ENCODE data around the gene WDR7.
"Not testable (repeated sequence)": the region's sequence is repeated elsewhere in the genome, so short reads cannot be mapped to it uniquely, and the experiment has no call there.

The WDR7 gene

GRCh38 chr18:56647951-56648893 is 2.9 kb upstream of the WDR7 start:
- Histone ChIP-seq H3K4me3 (ENCODE audit: low read length) (no peak overlapping the region), H3K36me3 (replicated peaks; ENCODE audit: low read depth, low read length) (no peaks in the 10 kb centered on the region), H3K27me3 (ENCODE audit: low read depth, low read length) (no peaks in the 10 kb centered on the region), H3K27ac (ENCODE audit: low read length) (no peak overlapping the region), H4K20me1 (ENCODE audit: insufficient read depth, low read length) (no peaks in the 10 kb centered on the region), H3K79me2 (ENCODE audit: low read length) (peaks cover 20% of the 10 kb centered on the region), H3K4me2 (ENCODE audit: low read length) (no peak overlapping the region), H2AFZ (ENCODE audit: low read depth, low read length) (no peak overlapping the region; the same call in 1 of the 2 replicates), H3K4me1 (ENCODE audit: low read length) (peaks cover 28% of the 10 kb centered on the region), H3K9ac (ENCODE audit: low read length) (no peak overlapping the region), H3K9me3 (ENCODE audit: insufficient read depth, low read length) (no peaks in the 10 kb centered on the region)
- no peak for TF ChIP-seq EZH2phosphoT487 (IDR thresholded peaks at IDR 0.05; ENCODE audit: low read depth)
- no peak for TF ChIP-seq CTCF (IDR thresholded peaks at IDR 0.05; ENCODE audit: low read depth, low read length)

GRCh38 chr18:56649996-56650395 is 1.2 kb upstream of the WDR7 start:
- no peaks in the 10 kb centered on the region for H3K27me3 ChIP-seq (ENCODE audit: low read depth, low read length)
- peak overlapping the region; percentile 99; the same call in 1 of the 2 replicates for H2AFZ ChIP-seq (ENCODE audit: low read depth, low read length)
- H3K4me2 ChIP-seq (ENCODE audit: low read length), result peak overlapping the region; percentile 76
- no peak for TF ChIP-seq EZH2phosphoT487 (IDR thresholded peaks at IDR 0.05; ENCODE audit: low read depth)
- no peak for TF ChIP-seq CTCF (IDR thresholded peaks at IDR 0.05; ENCODE audit: low read depth, low read length)
- H3K79me2 ChIP-seq (ENCODE audit: low read length), result peaks cover 30% of the 10 kb centered on the region
- H3K4me3 ChIP-seq (ENCODE audit: low read length), result peak overlapping the region; percentile 79; the same call in 1 of the 2 replicates
- peaks cover 29% of the 10 kb centered on the region for H3K4me1 ChIP-seq (ENCODE audit: low read length)
- no peak overlapping the region for H3K9ac ChIP-seq (ENCODE audit: low read length)
- H4K20me1 ChIP-seq (ENCODE audit: insufficient read depth, low read length), result no peaks in the 10 kb centered on the region
- H3K36me3 ChIP-seq (replicated peaks; ENCODE audit: low read depth, low read length), result no peaks in the 10 kb centered on the region
- H3K9me3 ChIP-seq (ENCODE audit: insufficient read depth, low read length), result no peaks in the 10 kb centered on the region
- H3K27ac ChIP-seq (ENCODE audit: low read length), result no peak overlapping the region

- H2AFZ ChIP-seq (ENCODE audit: low read depth, low read length), result peak overlapping the region; percentile 99
- TF ChIP-seq CTCF (IDR thresholded peaks at IDR 0.05; ENCODE audit: low read depth, low read length) (no peak), EZH2phosphoT487 (IDR thresholded peaks at IDR 0.05; ENCODE audit: low read depth) (no peak)
- peak overlapping the region; percentile 79 for H3K4me3 ChIP-seq (ENCODE audit: low read length)
- H3K4me1 ChIP-seq (ENCODE audit: low read length), result peaks cover 34% of the 10 kb centered on the region
- H3K79me2 ChIP-seq (ENCODE audit: low read length), result peaks cover 39% of the 10 kb centered on the region
- no peaks in the 10 kb centered on the region for H4K20me1 ChIP-seq (ENCODE audit: insufficient read depth, low read length)
- no peaks in the 10 kb centered on the region for H3K27me3 ChIP-seq (ENCODE audit: low read depth, low read length)
- peak overlapping the region; percentile 72 for H3K9ac ChIP-seq (ENCODE audit: low read length)
- H3K36me3 ChIP-seq (replicated peaks; ENCODE audit: low read depth, low read length), result no peaks in the 10 kb centered on the region
- H3K4me2 ChIP-seq (ENCODE audit: low read length), result peak overlapping the region; percentile 86
- no peaks in the 10 kb centered on the region for H3K9me3 ChIP-seq (ENCODE audit: insufficient read depth, low read length)
- peak overlapping the region; percentile 59 for H3K27ac ChIP-seq (ENCODE audit: low read length)
Observed at GRCh38 chr18:56651771-56652092, 573 bp downstream of the WDR7 start.

GRCh38 chr18:56652802-56653201 is 1.6 kb downstream of the WDR7 start:
- Histone ChIP-seq H3K79me2 (ENCODE audit: low read length) (peaks cover 44% of the 10 kb centered on the region), H3K9ac (ENCODE audit: low read length) (peak overlapping the region; percentile 72)
- no peak for TF ChIP-seq CTCF (IDR thresholded peaks at IDR 0.05; ENCODE audit: low read depth, low read length)
- no peak for TF ChIP-seq EZH2phosphoT487 (IDR thresholded peaks at IDR 0.05; ENCODE audit: low read depth)

GRCh38 chr18:56654280-56654679 is 3.1 kb downstream of the WDR7 start:
- not testable (repeated sequence) for H3K4me2 ChIP-seq (ENCODE audit: low read length); H3K36me3 ChIP-seq (replicated peaks; ENCODE audit: low read depth, low read length); H3K27ac ChIP-seq (ENCODE audit: low read length); H2AFZ ChIP-seq (ENCODE audit: low read depth, low read length); H3K9me3 ChIP-seq (ENCODE audit: insufficient read depth, low read length); H3K27me3 ChIP-seq (ENCODE audit: low read depth, low read length); H4K20me1 ChIP-seq (ENCODE audit: insufficient read depth, low read length); H3K4me3 ChIP-seq (ENCODE audit: low read length); H3K9ac ChIP-seq (ENCODE audit: low read length)
- H3K4me1 ChIP-seq (ENCODE audit: low read length), result peaks cover 29% of the 10 kb centered on the region
- peaks cover 44% of the 10 kb centered on the region for H3K79me2 ChIP-seq (ENCODE audit: low read length)

More at GRCh38 chr18:56652802-56653201, 1.6 kb downstream of the WDR7 start:
- no peaks in the 10 kb centered on the region for H3K36me3 ChIP-seq (replicated peaks; ENCODE audit: low read depth, low read length)
- H3K4me1 ChIP-seq (ENCODE audit: low read length), result peaks cover 29% of the 10 kb centered on the region
- no peaks in the 10 kb centered on the region for H4K20me1 ChIP-seq (ENCODE audit: insufficient read depth, low read length)
- no peaks in the 10 kb centered on the region for H3K9me3 ChIP-seq (ENCODE audit: insufficient read depth, low read length)
- H3K4me2 ChIP-seq (ENCODE audit: low read length), result peak overlapping the region; percentile 86
- H2AFZ ChIP-seq (ENCODE audit: low read depth, low read length), result peak overlapping the region; percentile 6
- H3K4me3 ChIP-seq (ENCODE audit: low read length), result peak overlapping the region; percentile 79
- H3K27me3 ChIP-seq (ENCODE audit: low read depth, low read length), result no peaks in the 10 kb centered on the region
- H3K27ac ChIP-seq (ENCODE audit: low read length), result no peak overlapping the region; the same call in 1 of the 2 replicates

All from OCI-LY3 (cell line).